HG02943 (cell line): ENCODE results near the gene ARID3A.
"Not testable (repeated sequence)": the region's sequence is repeated elsewhere in the genome, so short reads cannot be mapped to it uniquely, and the experiment has no call there.

Experiments
- ATAC-seq: cut with Tn5 transposase; IDR thresholded peaks from one replicate; pipeline ENCODE4 v1.9.1; 2021; ENCODE audit warnings: mild to moderate bottlenecking, low read depth, moderate library complexity; ENCODE audit not compliant: unreplicated experiment

ARID3A gene

DNA sequence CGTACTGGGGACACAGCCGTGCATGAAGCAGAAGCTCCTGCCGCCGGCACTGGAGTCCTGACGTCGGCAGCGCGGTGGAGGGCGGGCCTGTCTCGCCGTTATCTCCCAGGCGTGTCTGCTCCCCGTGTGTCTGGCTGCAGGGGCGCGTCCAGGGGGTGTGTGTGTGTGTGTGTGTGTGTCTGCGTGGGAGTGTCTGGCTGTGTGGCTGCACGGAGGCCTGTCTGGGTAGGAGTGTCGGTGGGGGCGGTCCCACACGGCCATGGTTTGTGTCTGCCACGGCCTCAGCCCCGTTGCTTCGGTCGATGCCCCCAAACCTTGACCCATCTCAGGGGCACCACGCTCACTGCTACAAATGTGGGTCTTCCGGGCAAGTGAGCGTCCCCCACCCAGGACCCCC is 18.3 kb downstream of the ARID3A start:
- ATAC-seq: no peak

DNA sequence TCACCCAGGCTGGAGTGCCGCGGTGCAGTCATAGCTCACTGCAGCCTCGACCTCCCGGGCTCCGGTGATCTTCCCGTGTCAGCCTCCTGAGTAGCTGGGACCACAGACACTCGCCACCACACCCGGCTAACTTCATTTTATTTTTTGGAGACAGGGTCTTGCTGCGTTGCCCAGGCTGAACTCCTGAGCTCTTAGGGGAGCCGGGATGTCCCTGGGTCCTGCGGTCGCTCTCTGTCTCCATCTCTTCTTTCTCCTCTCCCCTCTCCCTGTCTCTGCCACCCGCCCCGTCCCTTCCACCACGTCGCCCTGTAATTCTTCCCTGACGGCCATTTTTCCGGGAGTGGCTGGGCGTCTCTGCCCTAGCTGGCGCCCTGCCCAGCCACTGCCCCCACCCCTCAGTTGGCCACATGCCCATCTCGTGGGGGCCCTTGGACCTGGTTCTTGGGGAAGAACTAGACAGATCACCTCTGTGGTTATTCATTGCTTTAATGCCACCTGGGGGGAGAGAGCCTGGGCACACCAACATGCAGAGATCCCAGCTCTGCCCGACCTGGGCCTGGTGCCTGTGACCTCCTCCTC is 18.9 kb downstream of the ARID3A start:
- no peak for ATAC-seq

DNA sequence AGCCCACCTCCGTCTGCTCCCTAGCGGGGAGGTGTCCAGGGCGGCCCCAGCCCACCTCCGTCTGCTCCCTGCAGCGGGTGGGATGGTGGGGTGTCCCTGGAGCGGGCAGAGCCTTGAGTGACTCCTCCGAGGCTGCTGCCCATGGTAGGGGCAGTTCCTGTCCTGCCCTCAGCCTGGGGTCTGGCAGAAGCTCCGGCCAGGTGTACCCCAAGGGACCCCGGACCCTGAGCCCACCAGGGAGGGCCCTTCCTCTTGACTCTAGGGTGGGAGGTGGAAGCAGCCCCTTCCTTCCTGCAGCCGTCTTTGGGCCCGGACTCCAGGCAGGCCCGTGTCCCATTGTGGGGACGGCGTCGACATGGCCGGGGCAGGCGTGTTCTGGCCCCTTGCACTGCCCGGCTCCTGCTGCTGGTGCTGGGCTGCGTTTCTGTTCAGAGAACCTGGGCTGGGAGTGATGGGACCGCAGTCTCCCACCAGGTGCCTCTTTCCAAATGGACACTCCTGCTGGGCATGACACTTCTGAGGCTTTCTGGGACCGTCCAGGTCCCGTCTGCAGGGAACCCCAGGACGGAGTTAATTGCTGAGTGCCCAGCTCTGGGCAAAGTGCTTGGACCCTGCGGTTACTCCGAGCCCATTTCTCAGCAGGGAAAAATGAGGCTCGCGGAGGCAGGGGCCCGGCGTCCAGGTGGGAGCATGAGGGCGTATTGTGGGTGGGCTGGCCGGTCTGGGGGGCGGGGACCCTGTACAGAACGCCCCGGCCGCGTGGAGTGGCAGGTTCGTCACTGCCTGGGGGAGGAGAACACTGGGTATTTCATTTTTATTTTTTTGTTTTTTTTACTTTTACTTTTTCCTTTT is 19.8 kb downstream of the ARID3A start:
- ATAC-seq: no peak

DNA sequence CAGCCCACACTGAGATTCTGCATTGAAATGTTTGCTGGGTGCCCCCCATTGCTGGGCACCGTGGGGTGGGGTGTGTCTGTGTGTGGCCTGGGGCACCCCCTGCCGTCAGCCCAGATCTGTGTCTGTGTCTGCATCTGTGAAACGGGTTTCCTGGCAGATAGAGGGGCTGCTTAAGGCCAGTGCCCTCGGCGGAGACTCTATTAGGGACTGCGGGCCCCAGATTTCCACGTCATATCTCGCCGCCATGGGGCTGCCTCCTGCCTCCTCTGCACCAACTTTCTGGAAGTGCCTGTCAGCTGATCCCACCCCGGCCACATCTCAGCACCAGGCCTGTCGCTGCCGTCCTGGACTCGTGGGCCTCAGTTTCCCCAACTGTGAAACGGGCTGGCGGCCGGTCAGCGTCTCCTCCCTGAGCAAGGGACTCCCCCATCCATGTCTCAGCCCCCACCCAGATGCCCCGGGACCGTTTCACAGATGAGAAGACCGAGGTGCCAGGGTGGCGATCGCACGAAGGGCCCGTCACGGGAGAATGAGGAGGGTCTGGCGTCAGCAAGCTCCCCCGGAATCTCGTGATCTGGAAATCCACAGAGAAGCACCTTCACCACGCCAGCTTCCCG is 21.4 kb downstream of the ARID3A start:
- no peak for ATAC-seq

DNA sequence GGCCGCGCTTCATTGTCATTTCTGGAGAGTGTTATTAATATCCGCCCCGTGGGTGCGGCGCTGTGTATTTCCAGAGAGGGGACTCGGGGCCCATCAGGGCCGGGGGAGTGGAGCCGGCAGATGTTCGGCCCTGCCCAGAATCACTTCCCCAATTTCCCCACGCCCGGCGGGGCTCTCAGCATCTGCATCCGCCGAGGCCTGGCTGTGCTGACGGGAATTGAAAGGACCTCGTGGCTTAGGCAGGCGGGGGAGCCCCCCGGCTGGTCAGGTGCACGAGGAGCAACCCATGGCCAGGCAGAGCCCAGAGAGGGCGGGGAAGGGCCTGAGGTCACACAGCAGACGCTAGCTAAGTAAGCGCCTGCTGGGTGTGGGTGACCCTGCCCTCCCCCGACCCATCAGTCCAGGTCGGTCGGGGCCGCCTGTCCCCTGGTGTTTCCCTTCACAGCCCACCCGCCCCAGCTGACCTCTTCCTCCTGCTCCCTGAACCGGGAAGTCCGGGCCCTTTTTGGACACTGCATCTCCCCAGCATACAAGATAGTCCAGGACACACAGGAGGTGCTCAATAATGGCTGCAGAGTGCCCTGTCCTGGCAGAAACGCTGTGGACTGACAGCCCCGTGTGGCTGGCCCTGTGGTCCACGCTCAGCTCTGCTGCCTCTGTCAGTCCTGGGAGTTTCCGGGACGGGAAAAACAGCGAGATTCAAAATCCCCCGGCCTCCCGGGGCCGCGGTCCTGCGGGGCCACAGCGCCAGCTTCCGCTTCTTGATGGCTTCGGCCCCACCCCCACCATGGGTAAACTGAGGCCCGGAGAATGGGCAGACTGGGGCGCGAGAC is 22.1 kb downstream of the ARID3A start:
- ATAC-seq: peak; percentile 58

DNA sequence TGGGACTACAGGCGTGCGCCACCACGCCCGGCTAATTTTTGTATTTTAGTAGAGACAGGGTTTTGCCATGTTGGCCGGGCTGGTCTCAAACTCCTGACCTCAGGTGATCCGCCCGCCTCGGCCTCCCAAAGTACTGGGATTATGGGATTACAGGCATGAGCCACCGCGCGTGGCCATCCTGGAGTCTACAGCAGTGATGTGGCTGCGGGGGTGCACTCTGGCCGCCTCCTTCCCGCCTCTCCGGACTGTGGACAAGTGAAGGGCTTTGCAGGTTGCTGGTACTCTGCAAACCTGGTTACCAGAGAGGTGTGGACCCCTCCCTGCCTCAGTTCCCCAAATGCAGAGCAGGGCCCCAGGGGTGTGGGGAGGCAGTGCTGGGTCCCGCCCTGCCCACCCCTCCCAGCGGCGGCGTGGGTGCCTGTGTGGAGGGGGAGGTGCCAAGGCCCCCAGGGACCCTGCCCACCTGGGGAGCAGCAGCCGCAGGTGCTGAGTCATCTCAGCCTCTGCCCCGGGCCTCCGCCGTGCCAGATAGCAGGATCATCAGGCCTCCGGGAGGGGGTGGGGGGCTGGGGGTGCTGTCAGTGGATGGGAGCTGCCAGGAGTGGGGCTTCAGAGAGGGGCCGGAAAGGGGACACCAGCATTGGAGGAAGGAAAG is 23.1 kb downstream of the ARID3A start:
- no peak for ATAC-seq

DNA sequence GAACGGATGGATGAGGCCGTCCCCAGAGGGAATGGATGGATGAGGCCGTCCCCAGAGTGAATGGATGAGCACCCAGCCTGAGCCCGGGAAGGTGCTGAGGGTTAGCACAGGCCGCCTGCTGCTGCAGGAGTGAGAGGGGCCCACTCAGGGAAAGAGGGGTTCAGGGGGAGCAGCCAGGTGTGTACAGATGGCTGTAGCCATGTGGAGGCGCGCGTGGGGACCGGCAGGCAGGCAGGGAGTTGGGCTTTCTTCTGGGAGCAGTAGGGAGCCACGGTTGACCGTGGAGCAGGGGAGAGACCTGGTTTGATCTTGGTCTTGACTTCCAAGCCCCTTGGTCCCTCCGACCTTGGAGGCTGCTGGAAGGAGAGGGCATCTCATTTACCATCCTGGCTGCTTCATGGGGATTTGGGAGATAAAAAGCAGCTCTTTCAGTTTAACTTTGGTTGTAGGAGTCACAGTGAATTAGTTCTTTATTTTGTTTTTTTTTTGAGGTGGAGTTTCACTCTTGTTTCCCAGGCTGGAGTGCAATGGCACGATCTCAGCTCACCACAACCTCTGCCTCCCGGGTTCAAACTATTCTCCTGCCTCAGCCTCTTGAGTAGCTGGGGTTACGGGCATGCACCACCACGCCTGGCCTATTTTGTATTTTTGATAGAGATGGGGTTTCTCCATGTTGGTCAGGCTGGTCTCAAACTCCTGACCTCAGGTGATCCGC is 24.7 kb downstream of the ARID3A start:
- ATAC-seq: no peak

DNA sequence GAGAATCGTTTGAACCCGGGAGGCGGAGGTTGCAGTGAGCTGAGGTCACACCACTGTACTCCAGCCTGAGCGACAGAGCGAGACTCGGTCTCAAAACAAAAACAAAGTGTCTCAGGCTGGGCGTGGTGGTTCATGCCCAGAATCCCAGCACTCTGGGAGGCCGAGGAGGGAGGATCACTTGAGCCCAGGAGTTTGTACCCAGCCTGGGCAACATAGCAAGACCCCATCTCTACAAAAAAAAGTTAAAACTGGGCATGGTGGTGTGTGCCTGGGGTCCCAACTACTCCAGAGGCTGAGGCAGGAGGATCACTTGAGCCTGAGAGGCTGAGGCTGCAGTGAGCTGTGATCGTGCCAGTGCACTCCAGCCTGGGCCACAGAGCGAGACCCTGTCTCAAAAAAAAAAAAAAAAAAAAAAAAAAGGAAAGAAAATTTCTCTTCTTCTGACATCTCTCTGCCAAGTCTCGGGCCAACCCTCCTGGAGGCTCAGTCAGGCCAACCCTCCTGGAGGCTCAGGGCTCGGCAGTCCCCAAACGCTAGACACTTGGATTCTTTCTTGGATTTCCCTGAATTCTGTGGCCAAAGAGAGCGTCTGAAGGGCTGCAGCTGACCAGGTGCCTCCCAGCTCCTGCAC is 26.3 kb downstream of the ARID3A start:
- no peak for ATAC-seq

DNA sequence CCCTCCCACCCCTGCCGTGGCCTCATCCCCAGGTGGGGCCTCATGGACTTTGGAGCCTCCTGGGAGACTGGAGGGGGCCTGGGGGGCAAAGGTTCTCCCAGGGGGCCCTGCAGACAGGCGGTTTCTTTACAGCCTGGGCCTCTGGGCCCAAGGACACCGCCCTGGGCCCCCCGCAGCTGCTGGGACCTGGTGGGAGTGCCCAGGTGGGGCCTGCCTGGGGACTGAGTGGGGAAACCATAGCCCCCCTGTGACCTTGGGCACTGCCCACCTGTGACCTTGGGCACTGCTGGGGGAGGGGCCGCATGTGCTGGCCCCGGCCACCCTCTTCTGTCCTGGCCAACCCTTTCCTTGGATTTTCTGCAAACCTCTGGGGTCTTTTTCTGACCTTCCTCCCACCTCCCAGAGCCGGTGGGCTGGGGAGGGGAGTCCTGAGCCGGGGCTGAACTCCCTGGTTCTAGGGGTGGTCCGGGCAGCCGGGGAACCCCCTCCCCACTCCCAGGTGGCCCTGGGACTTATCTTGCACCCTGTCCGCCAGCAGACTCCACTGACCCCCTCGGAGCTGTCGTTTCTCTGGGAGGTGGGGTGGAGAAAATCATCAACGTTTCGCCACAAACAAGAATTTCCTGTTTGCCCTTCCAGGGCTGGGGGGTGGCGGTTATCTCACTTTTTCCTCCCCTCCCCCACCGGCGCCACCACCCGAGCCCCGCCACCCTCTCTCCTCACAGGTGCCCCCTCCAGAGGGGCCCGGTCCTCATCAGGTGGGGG is 27.0 kb downstream of the ARID3A start:
- ATAC-seq: no peak

DNA sequence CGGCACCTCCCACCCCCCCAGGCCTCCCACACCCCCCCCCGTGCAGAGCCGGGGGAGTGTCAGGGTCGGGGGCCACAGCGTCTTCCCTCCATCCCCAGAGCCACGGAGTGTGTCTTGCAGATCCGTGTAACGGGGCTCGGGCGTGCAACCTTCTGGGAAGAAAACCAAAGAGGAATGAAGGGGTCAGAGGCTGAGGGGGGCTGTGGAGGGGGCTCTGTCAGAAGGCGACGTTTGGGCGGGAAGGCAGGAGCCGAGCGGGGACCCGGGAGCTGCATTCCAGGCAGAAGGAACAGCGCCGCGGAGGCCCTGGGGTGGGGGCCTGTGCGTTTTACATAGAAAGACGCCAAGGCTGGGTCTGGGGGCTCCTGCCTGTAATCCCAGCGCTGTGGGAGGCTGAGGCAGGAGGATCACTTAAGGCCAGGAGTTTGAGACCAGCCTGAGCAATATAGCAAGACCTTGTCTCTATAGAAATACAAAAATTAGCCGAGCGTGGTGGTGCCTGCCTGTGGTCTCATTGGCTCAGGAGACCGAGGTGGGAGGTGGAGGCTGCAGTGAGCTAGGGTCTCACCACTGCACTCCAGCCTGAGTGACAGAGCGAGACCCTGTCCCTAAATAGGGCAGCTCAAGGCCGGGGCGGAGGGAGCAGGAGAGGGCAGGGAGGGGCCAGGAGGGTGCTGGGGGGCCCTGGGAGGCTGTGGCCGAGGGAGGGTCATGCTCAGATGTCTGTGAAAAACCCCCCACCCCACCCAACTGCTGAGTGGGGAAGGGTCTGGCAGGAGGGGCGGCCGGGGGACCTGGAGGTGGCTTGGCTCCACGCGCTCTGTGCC is 27.8 kb downstream of the ARID3A start:
- no peak for ATAC-seq

DNA sequence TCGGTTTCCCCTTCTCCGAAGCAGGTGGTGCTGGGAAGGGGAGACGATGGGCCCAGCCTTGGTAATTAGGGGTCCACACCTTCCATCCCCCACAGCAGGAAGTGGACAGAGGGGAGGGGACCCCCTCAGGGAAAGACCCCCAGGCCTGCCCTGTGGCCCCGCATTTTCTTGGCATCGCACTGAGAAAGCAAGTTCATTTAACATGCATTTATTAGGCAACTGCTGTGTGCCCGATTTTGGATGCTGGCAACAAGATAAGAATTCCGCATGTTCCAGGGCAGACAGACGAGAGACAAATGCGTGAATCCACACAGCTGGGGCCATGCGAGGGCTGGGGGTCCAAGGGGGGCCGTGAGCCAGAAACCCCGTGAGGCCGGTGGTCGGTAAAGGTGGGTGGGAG is 28.4 kb downstream of the ARID3A start:
- no peak for ATAC-seq

DNA sequence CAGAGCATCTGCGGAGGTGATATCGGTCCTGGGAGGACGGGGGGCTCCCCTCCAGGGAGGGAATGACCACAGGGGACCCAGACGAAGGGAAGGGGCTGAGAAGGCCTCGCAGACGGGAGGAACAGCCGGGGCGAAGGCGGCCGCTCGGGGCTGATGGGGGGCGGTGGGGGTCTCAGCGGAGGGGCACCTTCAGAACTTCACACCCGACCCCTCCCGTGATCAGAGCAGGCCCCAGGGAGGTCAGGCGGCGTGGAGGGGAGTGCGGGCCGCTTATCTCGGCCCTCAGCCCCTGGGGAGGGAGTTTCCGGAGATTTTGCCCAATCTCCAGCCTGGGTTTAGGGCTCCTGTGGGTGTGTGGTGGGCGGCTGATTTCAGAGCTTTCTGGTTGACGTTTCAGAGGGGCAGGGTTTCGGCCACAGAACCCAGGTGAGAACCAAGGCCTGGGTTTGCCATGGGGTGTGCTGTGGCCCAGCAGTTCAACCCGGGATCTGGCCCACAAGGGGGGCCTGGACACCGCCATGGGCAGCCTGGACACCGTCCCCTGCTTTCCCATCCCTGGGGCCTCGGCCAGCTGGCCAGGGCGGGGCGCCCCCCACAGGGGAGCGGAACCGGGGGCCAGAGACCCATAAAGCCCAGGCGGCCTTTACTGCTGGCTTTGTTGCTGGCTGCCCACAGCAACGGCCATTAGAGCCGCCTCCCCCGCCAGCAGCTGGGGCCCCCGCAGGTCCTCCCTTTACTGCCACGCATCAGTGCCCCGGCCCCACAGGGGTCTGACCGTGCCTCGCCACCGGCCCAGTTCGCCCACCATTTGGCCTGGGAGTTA is 29.0 kb downstream of the ARID3A start:
- no peak for ATAC-seq

DNA sequence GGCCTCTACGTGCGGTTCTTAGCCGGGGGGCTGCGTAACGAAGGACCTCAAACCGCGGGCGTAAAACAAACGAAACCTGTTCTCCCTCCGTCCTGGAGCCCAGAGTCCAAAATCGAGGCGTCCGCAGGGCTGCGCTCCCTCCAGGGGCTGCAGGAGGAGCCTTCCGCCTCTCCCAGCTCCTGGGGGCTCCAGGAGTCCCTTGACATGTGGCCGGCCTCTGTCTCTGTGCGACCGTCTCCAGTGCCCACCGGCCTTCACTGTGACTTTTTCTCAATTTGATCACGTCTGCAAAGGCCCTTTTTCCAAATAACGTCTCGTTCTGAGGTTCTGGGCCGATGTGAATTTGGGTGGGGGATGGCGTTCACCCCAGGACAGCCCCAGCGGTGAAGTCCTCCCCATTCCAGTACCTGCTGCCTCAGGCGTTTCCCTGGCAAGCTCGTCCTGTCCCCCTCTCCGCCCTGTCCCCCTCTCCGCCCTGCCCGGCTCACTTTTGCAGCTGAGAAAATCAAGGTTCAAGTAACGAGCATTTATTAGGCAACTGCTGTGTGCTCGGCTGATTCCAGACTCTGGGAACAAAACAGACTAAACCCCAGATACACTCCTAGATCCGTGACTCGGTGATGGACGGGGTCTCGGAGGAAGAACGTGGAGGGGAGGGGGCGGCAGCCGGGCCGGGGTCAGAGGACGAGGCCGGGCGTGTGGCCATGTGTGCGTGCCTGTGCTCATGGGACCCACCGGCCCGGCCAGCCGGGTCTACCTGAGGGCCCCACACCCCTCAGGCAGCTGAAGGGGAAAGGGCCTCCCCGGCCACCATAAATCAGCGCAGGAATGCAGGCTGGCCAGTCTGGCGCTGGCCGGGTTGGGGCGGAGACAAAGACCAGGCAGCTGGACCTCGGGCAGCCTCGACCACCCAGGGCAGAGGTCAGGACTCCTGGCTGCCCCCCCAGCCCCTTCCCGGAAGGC is 30.2 kb downstream of the ARID3A start:
- ATAC-seq: no peak

DNA sequence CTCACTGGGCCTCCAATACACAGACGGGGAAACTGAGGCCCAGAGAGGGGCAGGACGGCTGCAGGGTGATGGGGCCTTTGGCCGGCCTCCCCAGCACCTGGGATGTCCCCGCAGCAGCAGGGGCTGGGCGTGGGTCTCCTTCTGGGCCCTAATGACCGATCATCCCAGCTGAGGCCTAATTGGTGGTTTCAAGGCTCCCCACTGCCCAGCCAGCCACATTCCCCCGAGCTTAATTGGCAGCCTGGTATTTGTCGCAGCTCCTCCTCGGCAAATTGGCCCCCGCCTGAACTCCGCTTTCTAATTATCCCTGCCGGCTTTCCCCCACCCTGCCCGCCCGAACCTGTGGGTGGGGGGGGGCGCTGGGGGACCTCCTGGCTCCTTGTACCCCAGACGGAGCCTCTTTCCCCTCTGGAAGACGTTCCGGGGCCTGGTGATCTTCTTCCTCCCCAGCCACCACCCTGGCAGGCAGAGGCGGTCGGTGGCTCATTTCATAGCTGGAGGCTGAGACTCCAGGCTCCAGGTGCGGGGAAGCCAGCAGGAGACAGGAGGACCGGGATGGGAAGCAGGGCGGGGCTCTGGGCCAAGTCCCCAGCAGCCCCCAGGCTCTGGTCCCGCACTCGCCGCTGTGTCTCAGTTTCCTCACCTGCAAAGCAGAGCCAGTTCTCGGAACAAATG is 31.1 kb downstream of the ARID3A start:
- no peak for ATAC-seq

DNA sequence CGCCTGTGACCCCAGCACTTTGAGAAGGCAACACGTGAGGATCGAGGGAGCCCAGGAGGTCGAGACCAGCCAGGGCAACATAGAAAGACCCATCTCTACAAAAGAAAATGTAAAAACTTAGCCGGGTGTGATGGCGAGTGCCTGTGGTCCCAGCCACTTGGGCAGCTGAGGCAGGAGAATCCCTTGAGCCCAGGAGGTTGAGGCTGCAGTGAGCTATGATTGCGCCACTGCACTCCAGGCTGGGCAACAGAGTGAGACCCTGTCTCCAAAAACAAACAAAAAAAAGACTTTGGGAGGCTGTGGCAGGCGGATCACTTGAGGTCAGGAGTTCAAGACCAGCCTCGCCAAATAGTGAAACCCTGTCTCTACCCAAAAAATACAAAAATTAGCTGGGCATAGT is 31.7 kb downstream of the ARID3A start:
- not testable (repeated sequence) for ATAC-seq
